Left ventricle myocardium superior (tissue), 1 donor: Measurements from ENCODE around the gene RGS21. TPM values are rescaled to one million over a fixed set of nuclear protein-coding genes. Genes with fewer than 3 reads are reported as not detected.

Experiments used
- ATAC-seq: fragments of 200-7000 bp; cut with Tn5 transposase; one replicate; pipeline ENCODE4 v1.9.1; 2020; ENCODE audit warnings: mild to moderate bottlenecking, moderate library complexity
- DNase-seq: peaks from one replicate; pipeline ENCODE4 v3.0.0-alpha.2; 2020
- intact Hi-C: fragments of 100-400 bp; cut with micrococcal nuclease; formaldehyde crosslinking; loops from one replicate; pipeline ENCODE4 v1.11.0; 2022
- total RNA-seq: library from RNA; stranded (reverse); fragmentation: NEBNext Ultra II Directional; extraction: Animal tissue kit (Norgen Biotek cat#: 25700); gene quantifications from one replicate; pipeline ENCODE4 v1.2.1, GENCODE V29; 2021
- donor health status: DM: no; HTN: yes; CAD: no; lungs with severe emphysema.

RGS21 gene
- total RNA-seq, 1 donor from 2014 or later: not detected

GRCh38 chr1:192375306-192375705 is 58.5 kb downstream of the RGS21 start:
- DNase-seq: no peak
- no peak for ATAC-seq
- intact Hi-C loops: no loop called here

GRCh38 chr1:192376374-192376773 is 59.6 kb downstream of the RGS21 start:
- no peak for ATAC-seq

GRCh38 chr1:192378276-192378675 is 61.5 kb downstream of the RGS21 start:
- no peak for ATAC-seq
- intact Hi-C loops: no loop called here
- no peak for DNase-seq

More at GRCh38 chr1:192376374-192376773, 59.6 kb downstream of the RGS21 start:
- intact Hi-C loops: no loop called here
- DNase-seq: no peak

- intact Hi-C loops: no loop called here
- DNase-seq (no peak), ATAC-seq (no peak)
These were observed 62.1 kb downstream of the RGS21 start for GRCh38 chr1:192378878-192379277.

- intact Hi-C loops: no loop called here
- no peak for ATAC-seq
- DNase-seq: no peak
These were observed 62.8 kb downstream of the RGS21 start for GRCh38 chr1:192379554-192379953.

- DNase-seq (no peak), ATAC-seq (no peak)
- intact Hi-C loops: no loop called here
These were observed 66.0 kb downstream of the RGS21 start for GRCh38 chr1:192382758-192383157.

- intact Hi-C loops: no loop called here
- DNase-seq (no peak), ATAC-seq (no peak)
These were observed 69.4 kb downstream of the RGS21 start for GRCh38 chr1:192386051-192386650.

- no peak for ATAC-seq
- no peak for DNase-seq
- intact Hi-C loops: no loop called here
These were observed 78.4 kb downstream of the RGS21 start for GRCh38 chr1:192395211-192395610.

- intact Hi-C loops: no loop called here
- ATAC-seq: no peak
- no peak for DNase-seq
These were observed 79.1 kb downstream of the RGS21 start for GRCh38 chr1:192395895-192396294.

- intact Hi-C loops: no loop called here
- ATAC-seq (no peak), DNase-seq (no peak)
These were observed 82.4 kb downstream of the RGS21 start for GRCh38 chr1:192399161-192399560.

- intact Hi-C loops: no loop called here
These were observed 85.0 kb downstream of the RGS21 start for GRCh38 chr1:192401825-192402224.

GRCh38 chr1:192402571-192402970 is 85.8 kb downstream of the RGS21 start:
- intact Hi-C loops: no loop called here
- no peak for DNase-seq
- no peak for ATAC-seq

More at GRCh38 chr1:192401825-192402224, 85.0 kb downstream of the RGS21 start:
- DNase-seq (no peak), ATAC-seq (no peak)

GRCh38 chr1:192407206-192407605 is 90.4 kb downstream of the RGS21 start:
- ATAC-seq (no peak), DNase-seq (no peak)
- intact Hi-C loops: no loop called here

Other genes with a start within 250 kb of the RGS21 start
- gene RGS18, start 158.5 kb upstream of the RGS21 start, total RNA-seq: 1.4 TPM